ENCODE measurements around the gene NEK5.

The NEK5 gene

GRCh38 chr13:52162279-52163101 is 33.6 kb upstream of the NEK5 start:
- Histone ChIP-seq H3K27me3 (ENCODE audit: control insufficient read depth in 1 of 2, insufficient read depth in 2 of 2, low read length in 2 of 2) (no peaks in the 10 kb centered on the region), H3K27ac (ENCODE audit: low read length) (no peak overlapping the region), H3K36me3 (ENCODE audit: control insufficient read depth in 2 of 2, insufficient read depth in 2 of 2, low read length in 2 of 2) (no peaks in the 10 kb centered on the region), H3K9me3 (ENCODE audit: control insufficient read depth in 2 of 2, low read length in 2 of 2) (no peaks in the 10 kb centered on the region), H3K9ac (ENCODE audit: low read length in 2 of 2) (no peak overlapping the region), H3K4me1 (ENCODE audit: control insufficient read depth, insufficient read depth, low read length) (peaks cover 7% of the 10 kb centered on the region), H3K4me3 (ENCODE audit: low read length in 2 of 2) (no peak overlapping the region)

- Histone ChIP-seq H3K4me3 (ENCODE audit: low read length in 2 of 2) (no peak overlapping the region), H3K27ac (ENCODE audit: low read length) (no peak overlapping the region), H3K36me3 (ENCODE audit: control insufficient read depth in 2 of 2, insufficient read depth in 2 of 2, low read length in 2 of 2) (no peaks in the 10 kb centered on the region), H3K9ac (ENCODE audit: low read length in 2 of 2) (no peak overlapping the region), H3K4me1 (ENCODE audit: control insufficient read depth, insufficient read depth, low read length) (peaks cover 7% of the 10 kb centered on the region), H3K27me3 (ENCODE audit: control insufficient read depth in 1 of 2, insufficient read depth in 2 of 2, low read length in 2 of 2) (no peaks in the 10 kb centered on the region), H3K9me3 (ENCODE audit: control insufficient read depth in 2 of 2, low read length in 2 of 2) (no peaks in the 10 kb centered on the region)
These were observed 32.3 kb upstream of the NEK5 start for GRCh38 chr13:52161181-52161646.

GRCh38 chr13:52160506-52160905 is 31.6 kb upstream of the NEK5 start:
- H3K4me1 ChIP-seq (ENCODE audit: control insufficient read depth, insufficient read depth, low read length) = peaks cover 7% of the 10 kb centered on the region
- H3K27me3 ChIP-seq (ENCODE audit: control insufficient read depth in 1 of 2, insufficient read depth in 2 of 2, low read length in 2 of 2) = no peaks in the 10 kb centered on the region
- no peak overlapping the region for H3K27ac ChIP-seq (ENCODE audit: low read length)
- H3K36me3 ChIP-seq (ENCODE audit: control insufficient read depth in 2 of 2, insufficient read depth in 2 of 2, low read length in 2 of 2) = no peaks in the 10 kb centered on the region
- no peaks in the 10 kb centered on the region for H3K9me3 ChIP-seq (ENCODE audit: control insufficient read depth in 2 of 2, low read length in 2 of 2)
- H3K4me3 ChIP-seq (ENCODE audit: low read length in 2 of 2) = no peak overlapping the region
- no peak overlapping the region for H3K9ac ChIP-seq (ENCODE audit: low read length in 2 of 2)

- Histone ChIP-seq H3K9ac (ENCODE audit: low read length in 2 of 2) (no peak overlapping the region), H3K27ac (ENCODE audit: low read length) (no peak overlapping the region), H3K9me3 (ENCODE audit: control insufficient read depth in 2 of 2, low read length in 2 of 2) (no peaks in the 10 kb centered on the region), H3K4me1 (ENCODE audit: control insufficient read depth, insufficient read depth, low read length) (peaks cover 7% of the 10 kb centered on the region), H3K4me3 (ENCODE audit: low read length in 2 of 2) (peak overlapping the region; percentile 65 to 85), H3K27me3 (ENCODE audit: control insufficient read depth in 1 of 2, insufficient read depth in 2 of 2, low read length in 2 of 2) (no peaks in the 10 kb centered on the region), H3K36me3 (ENCODE audit: control insufficient read depth in 2 of 2, insufficient read depth in 2 of 2, low read length in 2 of 2) (no peaks in the 10 kb centered on the region)
These were observed 31.2 kb upstream of the NEK5 start for GRCh38 chr13:52160053-52160452.

- Histone ChIP-seq H3K9ac (ENCODE audit: low read length in 2 of 2) (peak within 1 kb of the TSS; percentile 75 to 76), H3K9me3 (ENCODE audit: control insufficient read depth in 2 of 2, low read length in 2 of 2) (no peaks in the 10 kb centered on the region)
These were observed 30.5 kb upstream of the NEK5 start, which contains the start of gene NEK3 for GRCh38 chr13:52159159-52159982. NEK3 (minus strand) TSS chr13:52159597; CDS start chr13:52156191, 3,406 bp downstream.

GRCh38 chr13:52158629-52159158 is 29.8 kb upstream of the NEK5 start:
- H3K4me3 ChIP-seq (ENCODE audit: low read length in 2 of 2) = peak overlapping the region; percentile 65 to 85

More at GRCh38 chr13:52159159-52159982, 30.5 kb upstream of the NEK5 start, which contains the start of gene NEK3:
- Histone ChIP-seq H3K36me3 (ENCODE audit: control insufficient read depth in 2 of 2, insufficient read depth in 2 of 2, low read length in 2 of 2) (no peaks in the 10 kb centered on the region), H3K27me3 (ENCODE audit: control insufficient read depth in 1 of 2, insufficient read depth in 2 of 2, low read length in 2 of 2) (no peaks in the 10 kb centered on the region), H3K4me1 (ENCODE audit: control insufficient read depth, insufficient read depth, low read length) (peaks cover 7% of the 10 kb centered on the region), H3K27ac (ENCODE audit: low read length) (peak within 1 kb of the TSS; percentile 53), H3K4me3 (ENCODE audit: low read length in 2 of 2) (peak within 1 kb of the TSS; percentile 65 to 85)

GRCh38 chr13:52156724-52157261 is 27.9 kb upstream of the NEK5 start:
- Histone ChIP-seq H3K9me3 (ENCODE audit: control insufficient read depth in 2 of 2, low read length in 2 of 2) (no peaks in the 10 kb centered on the region), H3K9ac (ENCODE audit: low read length in 2 of 2) (no peak overlapping the region), H3K27ac (ENCODE audit: low read length) (no peak overlapping the region), H3K36me3 (ENCODE audit: control insufficient read depth in 2 of 2, insufficient read depth in 2 of 2, low read length in 2 of 2) (no peaks in the 10 kb centered on the region), H3K27me3 (ENCODE audit: control insufficient read depth in 1 of 2, insufficient read depth in 2 of 2, low read length in 2 of 2) (no peaks in the 10 kb centered on the region), H3K4me1 (ENCODE audit: control insufficient read depth, insufficient read depth, low read length) (peaks cover 7% of the 10 kb centered on the region), H3K4me3 (ENCODE audit: low read length in 2 of 2) (no peak overlapping the region)

More at GRCh38 chr13:52158629-52159158, 29.8 kb upstream of the NEK5 start:
- Histone ChIP-seq H3K4me1 (ENCODE audit: control insufficient read depth, insufficient read depth, low read length) (peaks cover 7% of the 10 kb centered on the region), H3K27me3 (ENCODE audit: control insufficient read depth in 1 of 2, insufficient read depth in 2 of 2, low read length in 2 of 2) (no peaks in the 10 kb centered on the region), H3K27ac (ENCODE audit: low read length) (peak overlapping the region; percentile 53), H3K36me3 (ENCODE audit: control insufficient read depth in 2 of 2, insufficient read depth in 2 of 2, low read length in 2 of 2) (no peaks in the 10 kb centered on the region), H3K9ac (ENCODE audit: low read length in 2 of 2) (peak overlapping the region; percentile 75 to 76), H3K9me3 (ENCODE audit: control insufficient read depth in 2 of 2, low read length in 2 of 2) (no peaks in the 10 kb centered on the region)

GRCh38 chr13:52155177-52155576 is 26.3 kb upstream of the NEK5 start:
- no peaks in the 10 kb centered on the region for H3K27me3 ChIP-seq (ENCODE audit: control insufficient read depth in 1 of 2, insufficient read depth in 2 of 2, low read length in 2 of 2)
- H3K27ac ChIP-seq (ENCODE audit: low read length) = no peak overlapping the region

GRCh38 chr13:52147225-52147624 is 18.4 kb upstream of the NEK5 start:
- peaks cover 8 to 12% of the 10 kb centered on the region in 2 donors for H3K36me3 ChIP-seq (ENCODE audit: control insufficient read depth in 2 of 2, insufficient read depth in 2 of 2, low read length in 2 of 2)
- no peaks in the 10 kb centered on the region for H3K9me3 ChIP-seq (ENCODE audit: control insufficient read depth in 2 of 2, low read length in 2 of 2)
- no peak overlapping the region for H3K27ac ChIP-seq (ENCODE audit: low read length)
- H3K9ac ChIP-seq (ENCODE audit: low read length in 2 of 2) = no peak overlapping the region
- H3K27me3 ChIP-seq (ENCODE audit: control insufficient read depth in 1 of 2, insufficient read depth in 2 of 2, low read length in 2 of 2) = no peaks in the 10 kb centered on the region
- H3K4me3 ChIP-seq (ENCODE audit: low read length in 2 of 2) = no peak overlapping the region
- no peaks in the 10 kb centered on the region for H3K4me1 ChIP-seq (ENCODE audit: control insufficient read depth, insufficient read depth, low read length)

More at GRCh38 chr13:52155177-52155576, 26.3 kb upstream of the NEK5 start:
- Histone ChIP-seq H3K4me3 (ENCODE audit: low read length in 2 of 2) (no peak overlapping the region), H3K4me1 (ENCODE audit: control insufficient read depth, insufficient read depth, low read length) (peaks cover 7% of the 10 kb centered on the region), H3K36me3 (ENCODE audit: control insufficient read depth in 2 of 2, insufficient read depth in 2 of 2, low read length in 2 of 2) (peaks cover 8 to 9% of the 10 kb centered on the region in 2 donors), H3K9me3 (ENCODE audit: control insufficient read depth in 2 of 2, low read length in 2 of 2) (no peaks in the 10 kb centered on the region), H3K9ac (ENCODE audit: low read length in 2 of 2) (no peak overlapping the region)

GRCh38 chr13:52141299-52141698 is 12.4 kb upstream of the NEK5 start:
- Histone ChIP-seq H3K27ac (ENCODE audit: low read length) (no peak overlapping the region), H3K36me3 (ENCODE audit: control insufficient read depth in 2 of 2, insufficient read depth in 2 of 2, low read length in 2 of 2) (peaks cover 0 to 4% of the 10 kb centered on the region in 2 donors), H3K9me3 (ENCODE audit: control insufficient read depth in 2 of 2, low read length in 2 of 2) (no peaks in the 10 kb centered on the region), H3K4me3 (ENCODE audit: low read length in 2 of 2) (no peak overlapping the region), H3K9ac (ENCODE audit: low read length in 2 of 2) (no peak overlapping the region), H3K4me1 (ENCODE audit: control insufficient read depth, insufficient read depth, low read length) (no peaks in the 10 kb centered on the region), H3K27me3 (ENCODE audit: control insufficient read depth in 1 of 2, insufficient read depth in 2 of 2, low read length in 2 of 2) (no peaks in the 10 kb centered on the region)

Data from stomach smooth muscle (tissue), 2 donors.